ENCODE results near the gene ZNRD2. TPM values are rescaled to one million over a fixed set of nuclear protein-coding genes. Genes with fewer than 3 reads are reported as not detected.

Gene ZNRD2
- total and polyA plus RNA-seq, 2 experiments from 2014 or later = 20.5 to 52.4 TPM

DNA sequence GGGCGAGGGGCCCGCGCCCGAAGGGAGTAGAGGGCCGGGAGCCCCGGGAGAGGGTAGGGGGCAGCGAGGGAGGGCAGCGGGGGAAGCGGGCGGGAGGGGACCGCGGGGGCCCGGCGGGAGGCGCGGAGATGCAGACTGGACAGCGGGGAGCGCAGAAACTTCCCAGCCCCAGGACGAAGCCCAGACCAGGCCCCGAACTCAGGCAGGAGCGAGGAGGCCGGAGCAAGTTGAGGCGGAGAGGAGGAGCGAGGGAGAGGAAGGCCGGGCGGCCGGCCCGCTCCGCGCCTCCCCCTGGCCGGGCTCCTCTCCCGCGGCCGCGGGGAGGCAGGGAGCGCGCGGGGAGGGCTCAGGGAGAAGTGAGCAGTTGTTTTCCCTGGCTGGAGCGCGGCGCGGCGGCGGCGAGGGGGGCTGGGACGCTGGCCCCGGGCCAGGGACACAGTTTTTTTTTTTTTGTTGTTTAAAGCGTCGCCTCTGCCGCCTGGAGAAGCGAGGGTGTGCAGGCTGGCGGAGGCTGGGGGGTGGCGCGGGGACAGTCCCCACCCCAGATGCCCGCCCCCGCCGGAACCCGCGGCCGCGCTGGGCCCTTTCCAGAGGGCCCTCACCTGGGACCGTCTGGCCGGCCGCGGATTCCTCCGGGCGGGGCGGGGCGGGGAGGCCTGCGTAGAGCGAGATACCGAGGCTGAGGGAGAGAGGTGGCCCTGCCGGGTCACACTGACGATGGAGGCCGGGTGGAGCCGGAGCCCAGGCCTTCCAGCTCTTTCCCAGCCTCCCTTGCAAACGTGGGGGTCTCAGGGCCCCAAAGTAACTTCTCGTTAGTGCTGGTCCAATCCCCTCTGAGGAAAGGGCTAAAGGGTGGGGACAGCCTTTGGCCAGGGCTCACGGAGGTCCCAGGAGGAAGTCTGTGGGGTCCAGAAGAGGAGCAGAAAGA, 12.0 kb upstream of the ZNRD2 start, which contains the start of gene LTBP3:
TSS of gene LTBP3 (minus strand) at position 358 of the 928 bp plus-strand sequence. CDS start 400 bp downstream, outside the sequence.
- H3K79me2 ChIP-seq = peaks cover 29% of the 10 kb centered on the region
- 2% methylated on average over 22 of the region's 79 CpGs for WGBS (ENCODE audit: low lambda C conversion rate, missing lambda C conversion rate)
- peak within 1 kb of the TSS; percentile 96 for H3K4me2 ChIP-seq
- no peaks in the 10 kb centered on the region for H3K9me3 ChIP-seq (ENCODE audit: low read depth)
- peak within 1 kb of the TSS; percentile 36 for H2AFZ ChIP-seq
- H3K4me1 ChIP-seq (ENCODE audit: insufficient read depth) = peaks cover 59% of the 10 kb centered on the region
- H3K9me2 ChIP-seq (replicated peaks; ENCODE audit: insufficient read depth) = no peaks in the 10 kb centered on the region
- H3K4me3 ChIP-seq = peak within 1 kb of the TSS; percentile 60
- H3K36me3 ChIP-seq (replicated peaks; ENCODE audit: insufficient read depth, low read depth) = no peaks in the 10 kb centered on the region
- TF ChIP-seq, protein P1, sequence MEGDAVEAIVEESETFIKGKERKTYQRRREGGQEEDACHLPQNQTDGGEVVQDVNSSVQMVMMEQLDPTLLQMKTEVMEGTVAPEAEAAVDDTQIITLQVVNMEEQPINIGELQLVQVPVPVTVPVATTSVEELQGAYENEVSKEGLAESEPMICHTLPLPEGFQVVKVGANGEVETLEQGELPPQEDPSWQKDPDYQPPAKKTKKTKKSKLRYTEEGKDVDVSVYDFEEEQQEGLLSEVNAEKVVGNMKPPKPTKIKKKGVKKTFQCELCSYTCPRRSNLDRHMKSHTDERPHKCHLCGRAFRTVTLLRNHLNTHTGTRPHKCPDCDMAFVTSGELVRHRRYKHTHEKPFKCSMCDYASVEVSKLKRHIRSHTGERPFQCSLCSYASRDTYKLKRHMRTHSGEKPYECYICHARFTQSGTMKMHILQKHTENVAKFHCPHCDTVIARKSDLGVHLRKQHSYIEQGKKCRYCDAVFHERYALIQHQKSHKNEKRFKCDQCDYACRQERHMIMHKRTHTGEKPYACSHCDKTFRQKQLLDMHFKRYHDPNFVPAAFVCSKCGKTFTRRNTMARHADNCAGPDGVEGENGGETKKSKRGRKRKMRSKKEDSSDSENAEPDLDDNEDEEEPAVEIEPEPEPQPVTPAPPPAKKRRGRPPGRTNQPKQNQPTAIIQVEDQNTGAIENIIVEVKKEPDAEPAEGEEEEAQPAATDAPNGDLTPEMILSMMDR (IDR thresholded peaks at IDR 0.05; ENCODE audit: poor library complexity) = no peak
- no peak for TF ChIP-seq EZH2phosphoT487 (IDR thresholded peaks at IDR 0.05; ENCODE audit: low read depth, severe bottlenecking, unreplicated experiment)
- TF ChIP-seq EZH2 (IDR thresholded peaks at IDR 0.05; ENCODE audit: borderline replicate concordance) = no peak
- peak; percentile 89 for DNase-seq (ENCODE audit: low spot score)
- H3K27ac ChIP-seq = peak within 1 kb of the TSS; percentile 98
- no peaks in the 10 kb centered on the region for H3K27me3 ChIP-seq
- no peaks in the 10 kb centered on the region for H4K20me1 ChIP-seq (ENCODE audit: insufficient read depth, poor library complexity, severe bottlenecking)

DNA sequence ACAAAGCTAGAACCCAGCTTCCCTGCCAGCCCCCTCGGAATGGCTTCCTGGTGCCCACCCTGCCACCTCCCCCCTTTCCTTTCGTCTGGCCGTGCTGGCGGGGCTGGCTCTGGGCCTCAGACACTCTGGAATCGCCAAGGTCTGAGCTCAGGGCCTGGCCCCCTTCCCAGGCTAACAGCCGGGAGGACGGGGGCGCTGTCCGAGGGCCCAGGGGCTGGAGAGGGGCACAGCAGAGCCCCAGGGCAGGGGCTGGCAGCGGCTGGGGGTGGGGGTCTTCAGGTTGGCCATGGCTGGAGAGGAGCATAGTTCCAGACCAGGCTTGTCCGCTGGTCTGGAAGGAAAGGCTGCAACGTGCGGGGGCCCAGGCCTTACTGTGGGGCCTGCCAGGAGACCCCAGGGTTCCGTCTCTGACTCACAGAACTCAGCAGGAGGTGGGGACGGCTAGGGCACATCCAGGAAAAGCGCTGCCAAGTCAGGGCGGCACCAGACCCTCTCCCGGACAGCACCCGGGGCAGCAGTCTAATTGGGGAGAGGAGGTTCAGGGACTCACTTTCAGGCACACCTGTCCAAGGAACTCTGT, 11.3 kb upstream of the ZNRD2 start:
- Histone ChIP-seq H3K79me2 (peaks cover 28% of the 10 kb centered on the region), H4K20me1 (ENCODE audit: insufficient read depth, poor library complexity, severe bottlenecking) (no peaks in the 10 kb centered on the region), H3K4me1 (ENCODE audit: insufficient read depth) (peaks cover 52% of the 10 kb centered on the region), H3K27ac (peak overlapping the region; percentile 98), H3K27me3 (no peaks in the 10 kb centered on the region), H2AFZ (peak overlapping the region; percentile 7), H3K4me3 (peak overlapping the region; percentile 60), H3K4me2 (peak overlapping the region; percentile 96), H3K36me3 (replicated peaks; ENCODE audit: insufficient read depth, low read depth) (no peaks in the 10 kb centered on the region), H3K9me3 (ENCODE audit: low read depth) (no peaks in the 10 kb centered on the region), H3K9me2 (replicated peaks; ENCODE audit: insufficient read depth) (no peaks in the 10 kb centered on the region)
- DNase-seq (ENCODE audit: low spot score) = peak; percentile 72
- 65% methylated on average over 18 of the region's 19 CpGs for WGBS (ENCODE audit: low lambda C conversion rate, missing lambda C conversion rate)
- no peak for TF ChIP-seq EZH2phosphoT487 (IDR thresholded peaks at IDR 0.05; ENCODE audit: low read depth, severe bottlenecking, unreplicated experiment)
- TF ChIP-seq, protein P1 (IDR thresholded peaks at IDR 0.05; ENCODE audit: poor library complexity) = no peak
- no peak for TF ChIP-seq EZH2 (IDR thresholded peaks at IDR 0.05; ENCODE audit: borderline replicate concordance)

GRCh38 chr11:65559535-65559934, 10.7 kb upstream of the ZNRD2 start:
- Histone ChIP-seq H3K4me1 (ENCODE audit: insufficient read depth) (peaks cover 51% of the 10 kb centered on the region), H3K4me3 (no peak overlapping the region), H3K9me2 (replicated peaks; ENCODE audit: insufficient read depth) (no peaks in the 10 kb centered on the region), H3K27ac (peak overlapping the region; percentile 98), H3K4me2 (peak overlapping the region; percentile 96), H3K79me2 (peaks cover 23% of the 10 kb centered on the region), H3K9me3 (ENCODE audit: low read depth) (no peaks in the 10 kb centered on the region), H4K20me1 (ENCODE audit: insufficient read depth, poor library complexity, severe bottlenecking) (no peaks in the 10 kb centered on the region), H3K36me3 (replicated peaks; ENCODE audit: insufficient read depth, low read depth) (no peaks in the 10 kb centered on the region), H2AFZ (no peak overlapping the region), H3K27me3 (no peaks in the 10 kb centered on the region)
- TF ChIP-seq EZH2 (IDR thresholded peaks at IDR 0.05; ENCODE audit: borderline replicate concordance) = no peak
- no peak for TF ChIP-seq EZH2phosphoT487 (IDR thresholded peaks at IDR 0.05; ENCODE audit: low read depth, severe bottlenecking, unreplicated experiment)
- TF ChIP-seq, protein P1 (IDR thresholded peaks at IDR 0.05; ENCODE audit: poor library complexity) = no peak
- 86% methylated on average over 5 of the region's 5 CpGs for WGBS (ENCODE audit: low lambda C conversion rate, missing lambda C conversion rate)
- no peak for DNase-seq (ENCODE audit: low spot score)
